Lung microvascular endothelial cell (primary cell): ENCODE data around the gene CAV1. TPM values are rescaled to one million over a fixed set of nuclear protein-coding genes. Genes with fewer than 3 reads are reported as not detected.

Experiments
- DNase-seq, 2 donors: peaks; one replicate each; pipeline versions ENCODE4 v3.0.0 to v3.0.0-alpha.2; 2010; ENCODE audit warnings: low read depth in 2 of 2
- total RNA-seq: library from RNA; depleted of rRNA; stranded (reverse); fragments of >200 nt; gene quantifications from 2 replicates; pipeline ENCODE4 v1.2.1, GENCODE V29; 2014

The CAV1 gene
- total RNA-seq, 1 donor from 2014 or later, result 585 TPM

GRCh38 chr7:116554911-116555310 is 30.1 kb downstream of the CAV1 start:
- peak in 1 of 2 donors; percentile 19 for DNase-seq

DNA sequence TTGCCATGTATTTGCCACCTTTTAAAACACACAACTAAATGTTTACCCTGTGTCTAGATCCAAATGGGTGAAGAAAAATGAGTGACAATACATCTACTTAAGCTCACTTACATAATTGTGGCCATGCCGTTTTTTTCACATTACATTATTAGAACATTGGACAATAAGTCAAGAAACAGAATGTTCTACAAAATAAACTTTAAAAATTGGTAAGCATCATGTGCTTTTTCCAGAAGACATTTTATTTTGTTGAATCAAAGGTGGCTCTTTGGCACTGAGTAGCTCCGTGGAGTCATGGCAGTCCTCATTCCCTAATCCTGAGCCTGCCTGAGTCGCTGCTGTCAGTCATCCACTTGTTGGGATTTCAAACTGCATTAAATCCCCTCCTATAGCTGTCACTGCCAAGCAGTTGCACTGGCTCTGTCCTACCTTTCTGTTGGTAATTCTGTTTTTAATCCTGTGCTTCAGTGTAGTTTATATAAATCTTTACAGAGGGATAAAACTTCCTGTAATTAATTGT is 32.3 kb downstream of the CAV1 start:
- no peak for DNase-seq

GRCh38 chr7:116557901-116558300 is 33.1 kb downstream of the CAV1 start:
- peak in 1 of 2 donors; percentile 21 for DNase-seq

DNA sequence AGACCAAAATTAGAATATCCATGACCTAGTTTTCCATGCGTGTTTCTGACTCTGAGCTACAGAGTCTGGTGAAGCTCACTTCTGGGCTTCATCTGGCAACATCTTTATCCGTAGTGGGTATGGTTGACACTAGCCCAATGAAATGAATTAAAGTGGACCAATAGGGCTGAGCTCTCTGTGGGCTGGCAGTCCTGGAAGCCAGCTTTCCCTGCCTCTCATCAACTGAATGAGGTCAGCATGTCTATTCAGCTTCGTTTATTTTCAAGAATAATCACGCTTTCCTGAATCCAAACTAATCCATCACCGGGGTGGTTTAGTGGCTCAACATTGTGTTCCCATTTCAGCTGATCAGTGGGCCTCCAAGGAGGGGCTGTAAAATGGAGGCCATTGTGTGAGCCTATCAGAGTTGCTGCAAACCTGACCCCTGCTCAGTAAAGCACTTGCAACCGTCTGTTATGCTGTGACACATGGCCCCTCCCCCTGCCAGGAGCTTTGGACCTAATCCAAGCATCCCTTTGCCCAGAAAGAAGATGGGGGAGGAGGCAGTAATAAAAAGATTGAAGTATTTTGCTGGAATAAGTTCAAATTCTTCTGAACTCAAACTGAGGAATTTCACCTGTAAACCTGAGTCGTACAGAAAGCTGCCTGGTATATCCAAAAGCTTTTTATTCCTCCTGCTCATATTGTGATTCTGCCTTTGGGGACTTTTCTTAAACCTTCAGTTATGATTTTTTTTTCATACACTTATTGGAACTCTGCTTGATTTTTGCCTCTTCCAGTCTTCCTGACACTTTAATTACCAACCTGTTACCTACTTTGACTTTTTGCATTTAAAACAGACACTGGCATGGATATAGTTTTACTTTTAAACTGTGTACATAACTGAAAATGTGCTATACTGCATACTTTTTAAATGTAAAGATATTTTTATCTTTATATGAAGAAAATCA is 35.5 kb downstream of the CAV1 start:
- peak in 1 of 2 donors; percentile 49 for DNase-seq

DNA sequence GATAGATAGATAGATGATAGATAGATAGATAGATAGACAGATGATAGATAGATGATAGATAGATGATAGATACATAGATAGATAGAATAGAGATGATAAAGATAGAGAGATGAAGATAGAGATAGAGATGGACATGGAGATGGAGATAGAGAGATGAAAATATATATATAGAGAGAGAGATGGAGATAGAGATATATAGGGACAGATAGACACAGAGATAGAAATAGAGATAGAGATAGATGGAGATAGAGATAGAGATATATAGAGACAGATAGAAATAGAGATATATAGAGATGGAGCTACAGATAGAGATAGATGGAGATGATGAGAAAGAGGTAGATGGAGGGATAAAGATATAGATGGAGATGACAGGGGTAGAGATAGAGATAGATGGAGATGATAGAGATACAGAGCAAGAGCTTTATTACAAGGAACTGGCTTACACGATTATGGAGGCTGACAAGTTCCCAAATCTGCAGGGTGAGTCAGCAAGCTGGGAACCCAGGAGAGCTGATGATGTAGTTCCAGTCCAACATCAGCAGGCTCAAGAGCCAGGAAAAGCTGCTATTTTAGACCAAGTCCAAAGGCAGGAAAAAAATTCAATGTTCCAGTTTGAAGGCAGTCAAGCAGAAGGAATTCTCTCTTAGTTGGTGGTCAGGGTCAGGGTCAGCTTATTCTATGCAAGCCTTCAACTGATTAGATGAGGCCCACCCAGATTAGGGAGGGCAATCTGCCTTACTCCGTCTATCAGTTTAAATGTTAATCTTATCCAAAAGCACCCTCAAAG is 37.1 kb downstream of the CAV1 start:
- DNase-seq, result peak; percentile 16 to 37

DNA sequence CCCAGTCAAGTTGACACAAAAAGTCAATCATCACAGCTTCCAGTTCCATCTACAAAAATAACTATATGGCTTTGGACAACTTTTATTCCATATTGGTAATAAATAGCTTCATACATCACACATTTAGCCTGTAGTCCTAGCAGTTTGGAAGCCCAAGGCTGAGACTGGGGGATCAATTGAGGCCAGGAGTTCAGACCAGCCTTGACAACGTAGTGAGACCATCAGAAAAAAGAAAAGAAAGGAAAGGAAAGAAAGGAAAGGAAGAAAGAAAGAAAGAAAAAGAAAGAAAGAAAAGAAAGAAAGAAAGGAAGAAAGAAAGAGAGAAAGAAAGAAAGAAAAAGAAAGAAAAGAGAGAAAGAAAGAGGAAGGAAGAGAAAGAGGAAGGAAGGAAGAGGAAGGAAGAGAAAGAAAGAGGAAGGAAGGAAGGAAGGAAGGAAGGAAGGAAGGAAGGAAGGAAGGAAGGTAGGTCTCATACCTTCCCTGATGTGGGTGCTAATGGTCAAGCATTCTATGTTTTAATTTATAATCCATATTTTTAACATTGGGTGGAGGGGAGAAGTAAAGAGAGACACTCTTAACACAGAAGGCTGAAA is 37.8 kb downstream of the CAV1 start:
- no peak for DNase-seq

- DNase-seq, result no peak
Measured at GRCh38 chr7:116565981-116566380, 41.1 kb downstream of the CAV1 start.

- no peak for DNase-seq
Measured at GRCh38 chr7:116566666-116567065, 41.8 kb downstream of the CAV1 start.

GRCh38 chr7:116569737-116570136 is 44.9 kb downstream of the CAV1 start:
- DNase-seq, result peak in 1 of 2 donors; percentile 64

DNA sequence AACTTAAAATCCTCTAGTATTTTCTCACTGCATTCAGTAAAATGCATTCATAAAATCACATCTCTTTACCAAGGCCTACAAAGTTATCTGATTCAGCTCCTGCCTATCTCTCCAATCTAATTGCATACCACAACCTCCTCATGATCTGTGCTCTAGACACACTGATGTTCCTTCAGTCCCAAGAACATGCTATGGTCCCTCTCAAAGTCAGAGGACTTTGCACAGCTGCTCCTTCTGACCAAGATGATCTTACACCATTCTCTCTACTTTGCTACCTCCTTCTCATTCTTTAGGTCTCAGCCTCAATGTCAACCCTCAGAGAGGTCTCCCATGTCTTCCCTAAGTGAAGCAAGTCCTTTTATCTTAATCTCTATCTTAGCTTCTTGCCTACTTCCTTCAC is 45.5 kb downstream of the CAV1 start:
- no peak for DNase-seq

DNA sequence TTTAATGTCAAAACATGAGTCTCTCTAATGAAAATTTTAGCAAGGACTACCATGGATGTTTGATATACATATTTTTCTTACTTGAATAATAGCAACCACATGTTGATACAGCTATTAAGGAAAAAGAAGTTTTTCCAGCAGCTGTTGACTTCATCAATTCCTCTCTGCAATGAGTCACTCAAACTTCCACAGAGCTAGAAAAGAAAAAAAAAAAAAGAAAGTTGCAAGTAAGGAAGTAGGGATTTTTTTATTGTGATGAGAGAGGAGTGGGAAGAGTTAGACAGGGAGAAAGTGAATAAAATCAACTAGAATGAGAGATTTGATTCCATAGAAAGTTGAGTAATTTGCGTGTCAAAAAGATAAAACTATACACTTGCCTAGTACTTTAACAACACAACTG is 46.2 kb downstream of the CAV1 start:
- peak; percentile 75 to 85 for DNase-seq

- DNase-seq, result no peak
Measured at GRCh38 chr7:116571552-116571951, 46.7 kb downstream of the CAV1 start.

- no peak for DNase-seq
Measured at GRCh38 chr7:116572036-116572435, 47.2 kb downstream of the CAV1 start.

DNA sequence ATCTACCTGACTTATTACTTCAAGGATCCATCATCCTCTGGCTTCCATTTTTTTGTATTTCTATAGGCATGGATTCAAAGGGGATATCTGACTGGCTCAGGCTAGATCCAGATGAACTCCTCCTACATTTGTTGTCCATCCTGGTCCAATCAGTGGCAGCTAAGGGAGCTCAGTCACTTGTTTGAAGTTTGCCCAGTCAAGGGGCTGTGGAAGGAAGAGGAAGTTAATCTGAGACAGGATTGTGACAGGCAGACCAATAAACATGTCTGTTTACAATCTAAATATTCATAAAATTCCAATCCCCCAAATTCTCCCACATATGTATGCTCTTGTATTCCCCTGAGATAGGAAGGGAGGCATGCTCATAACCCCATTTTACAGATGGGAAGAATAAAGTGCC is 48.7 kb downstream of the CAV1 start:
- DNase-seq, result no peak

GRCh38 chr7:116574025-116574822 is 49.4 kb downstream of the CAV1 start:
- peak; percentile 27 to 74 for DNase-seq

- no peak for DNase-seq
Measured at GRCh38 chr7:116575853-116576252, 51.0 kb downstream of the CAV1 start.

GRCh38 chr7:116576350-116577319 is 51.8 kb downstream of the CAV1 start:
- peak; percentile 95 to 98 for DNase-seq

- peak; percentile 41 to 52 for DNase-seq
Measured at GRCh38 chr7:116577320-116577871, 52.6 kb downstream of the CAV1 start.

- DNase-seq, result no peak
Measured at GRCh38 chr7:116578526-116578925, 53.7 kb downstream of the CAV1 start.
